Measurements from ENCODE around the gene LTA4H. TPM values are rescaled to one million over a fixed set of nuclear protein-coding genes. Genes with fewer than 3 reads are reported as not detected.
"Not testable (repeated sequence)": the region's sequence is repeated elsewhere in the genome, so short reads cannot be mapped to it uniquely, and the experiment has no call there.

Gene LTA4H
- total RNA-seq, 2 experiments from 2014 or later, result 112 TPM

DNA sequence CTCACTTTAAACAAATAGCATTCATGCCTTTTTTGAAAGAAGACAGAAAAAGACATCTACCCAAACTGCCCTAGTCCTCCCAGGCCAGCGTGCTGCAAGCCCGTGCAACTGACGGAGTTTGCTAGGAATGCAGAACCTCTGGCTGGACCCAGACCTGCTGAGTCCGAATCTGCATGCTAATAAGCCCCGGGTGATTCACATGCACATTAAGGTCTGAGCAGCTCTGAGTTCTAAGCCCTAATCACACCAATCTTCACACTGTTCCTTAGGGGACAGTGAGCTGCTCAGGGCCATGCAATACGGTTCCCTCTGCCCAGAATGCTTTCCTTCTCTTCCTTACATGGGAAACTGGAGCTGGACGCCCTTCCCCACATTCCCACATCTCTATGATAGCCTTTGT, 64.5 kb downstream of the LTA4H start:
- ChIA-PET CTCF (no interaction called here), POLR2A (no interaction called here)
- H3K27me3 Mint-ChIP-seq, result no peaks in the 10 kb centered on the region
- TF ChIP-seq, protein P1, sequence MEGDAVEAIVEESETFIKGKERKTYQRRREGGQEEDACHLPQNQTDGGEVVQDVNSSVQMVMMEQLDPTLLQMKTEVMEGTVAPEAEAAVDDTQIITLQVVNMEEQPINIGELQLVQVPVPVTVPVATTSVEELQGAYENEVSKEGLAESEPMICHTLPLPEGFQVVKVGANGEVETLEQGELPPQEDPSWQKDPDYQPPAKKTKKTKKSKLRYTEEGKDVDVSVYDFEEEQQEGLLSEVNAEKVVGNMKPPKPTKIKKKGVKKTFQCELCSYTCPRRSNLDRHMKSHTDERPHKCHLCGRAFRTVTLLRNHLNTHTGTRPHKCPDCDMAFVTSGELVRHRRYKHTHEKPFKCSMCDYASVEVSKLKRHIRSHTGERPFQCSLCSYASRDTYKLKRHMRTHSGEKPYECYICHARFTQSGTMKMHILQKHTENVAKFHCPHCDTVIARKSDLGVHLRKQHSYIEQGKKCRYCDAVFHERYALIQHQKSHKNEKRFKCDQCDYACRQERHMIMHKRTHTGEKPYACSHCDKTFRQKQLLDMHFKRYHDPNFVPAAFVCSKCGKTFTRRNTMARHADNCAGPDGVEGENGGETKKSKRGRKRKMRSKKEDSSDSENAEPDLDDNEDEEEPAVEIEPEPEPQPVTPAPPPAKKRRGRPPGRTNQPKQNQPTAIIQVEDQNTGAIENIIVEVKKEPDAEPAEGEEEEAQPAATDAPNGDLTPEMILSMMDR (IDR thresholded peaks at IDR 0.05), result no peak
- H3K27ac Mint-ChIP-seq, result no peak overlapping the region
- ATAC-seq, result no peak
- DNase-seq, result no peak
- intact Hi-C loops (cut with micrococcal nuclease), result no loop called here
- no peaks in the 10 kb centered on the region for H3K36me3 Mint-ChIP-seq (ENCODE audit: low read depth)
- H3K4me3 Mint-ChIP-seq, result no peak overlapping the region
- H3K4me1 Mint-ChIP-seq (ENCODE audit: low read depth), result no peaks in the 10 kb centered on the region
- H3K9me3 Mint-ChIP-seq, result no peaks in the 10 kb centered on the region

DNA sequence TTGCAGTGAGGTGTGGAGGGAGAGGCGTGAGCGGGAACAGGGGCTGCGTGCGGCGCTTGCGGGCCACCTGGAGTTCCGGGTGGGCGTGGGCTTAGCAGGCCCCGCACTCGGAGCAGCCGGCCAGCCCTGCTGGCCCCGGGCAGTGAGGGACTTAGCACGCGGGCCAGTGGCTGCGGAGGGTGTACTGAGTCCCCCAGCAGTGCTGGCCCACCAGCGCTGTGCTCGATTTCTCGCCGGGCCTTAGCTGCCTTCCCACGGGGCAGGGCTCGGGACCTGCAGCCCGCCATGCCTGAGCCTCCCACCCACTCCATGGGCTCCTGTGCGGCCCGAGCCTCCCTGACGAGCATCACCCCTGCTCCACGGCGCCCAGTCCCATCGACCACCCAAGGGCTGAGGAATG, 66.3 kb downstream of the LTA4H start:
- ATAC-seq; H3K27me3 Mint-ChIP-seq; H3K4me3 Mint-ChIP-seq; H3K27ac Mint-ChIP-seq; POLR2A ChIA-PET; CTCF ChIA-PET; H3K36me3 Mint-ChIP-seq (ENCODE audit: low read depth); H3K4me1 Mint-ChIP-seq (ENCODE audit: low read depth); DNase-seq; H3K9me3 Mint-ChIP-seq; intact Hi-C loops (cut with micrococcal nuclease): not testable (repeated sequence)

DNA sequence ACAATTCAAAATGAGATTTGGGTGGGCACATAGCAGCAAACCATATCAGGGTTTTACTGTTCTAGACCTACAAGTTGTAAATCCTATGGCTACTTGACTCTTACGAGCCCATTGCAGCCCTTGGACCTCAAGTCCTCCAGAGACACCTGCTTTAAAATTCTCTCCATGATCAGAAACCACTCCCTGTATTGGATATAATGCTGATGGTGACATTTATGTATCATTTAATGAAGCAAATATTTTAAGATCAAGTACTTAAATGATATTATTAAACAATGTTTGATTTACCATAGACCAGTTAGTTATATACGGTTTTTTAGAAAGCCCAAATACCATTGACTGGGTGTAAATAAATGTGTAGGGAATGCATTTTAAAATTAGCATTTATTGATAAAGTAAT, 68.1 kb downstream of the LTA4H start:
- CTCF ChIA-PET, result no interaction called here
- Mint-ChIP-seq H3K27ac (no peak overlapping the region), H3K4me1 (ENCODE audit: low read depth) (no peaks in the 10 kb centered on the region), H3K36me3 (ENCODE audit: low read depth) (no peaks in the 10 kb centered on the region), H3K4me3 (no peak overlapping the region), H3K27me3 (no peaks in the 10 kb centered on the region), H3K9me3 (no peaks in the 10 kb centered on the region)
- TF ChIP-seq, protein P1 (IDR thresholded peaks at IDR 0.05), result no peak
- ATAC-seq (no peak), DNase-seq (no peak)
- POLR2A ChIA-PET, result no interaction called here
- intact Hi-C loops (cut with micrococcal nuclease), result no loop called here

DNA sequence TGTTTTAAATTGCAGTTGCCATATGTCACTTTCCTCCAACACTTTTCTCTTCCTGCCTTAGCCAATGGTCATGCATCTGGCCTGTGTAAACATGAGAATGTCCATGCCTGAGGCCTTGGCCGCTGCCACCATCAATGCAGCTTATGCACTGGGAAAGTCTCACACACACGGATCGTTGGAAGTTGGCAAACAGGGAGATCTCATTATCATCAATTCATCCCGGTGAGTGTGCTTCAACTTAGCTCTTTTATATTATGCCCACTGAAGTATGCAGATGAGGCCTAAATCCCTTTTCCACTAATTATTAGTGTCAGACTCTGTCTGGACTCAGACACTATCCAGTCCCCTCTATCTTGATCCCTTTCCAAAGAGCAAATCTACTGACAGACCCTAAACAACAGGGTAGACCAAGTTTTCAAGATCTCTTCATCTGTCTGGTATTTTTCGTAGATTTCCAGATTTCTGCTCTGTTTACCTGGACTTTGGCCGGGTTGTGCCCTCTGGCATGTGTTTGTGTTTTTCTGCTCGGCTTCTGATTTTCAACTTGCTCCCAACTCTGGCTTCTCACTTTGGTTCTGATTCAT, 69.0 kb downstream of the LTA4H start:
- no peak for ATAC-seq
- TF ChIP-seq, protein P1 (IDR thresholded peaks at IDR 0.05), result no peak
- Mint-ChIP-seq H3K36me3 (ENCODE audit: low read depth) (no peaks in the 10 kb centered on the region), H3K9me3 (no peaks in the 10 kb centered on the region), H3K4me1 (ENCODE audit: low read depth) (no peaks in the 10 kb centered on the region), H3K4me3 (no peak overlapping the region), H3K27ac (no peak overlapping the region), H3K27me3 (no peaks in the 10 kb centered on the region)
- intact Hi-C loops (cut with micrococcal nuclease), result no loop called here
- ChIA-PET CTCF (interaction anchor here (0.8 to 1.4 kb wide), 2 partner anchors 24 to 32 kb away, joined by 3 to 5 read pairs; partner anchors contain the start of gene CCDC38), POLR2A (no interaction called here)
- DNase-seq, result no peak

DNA sequence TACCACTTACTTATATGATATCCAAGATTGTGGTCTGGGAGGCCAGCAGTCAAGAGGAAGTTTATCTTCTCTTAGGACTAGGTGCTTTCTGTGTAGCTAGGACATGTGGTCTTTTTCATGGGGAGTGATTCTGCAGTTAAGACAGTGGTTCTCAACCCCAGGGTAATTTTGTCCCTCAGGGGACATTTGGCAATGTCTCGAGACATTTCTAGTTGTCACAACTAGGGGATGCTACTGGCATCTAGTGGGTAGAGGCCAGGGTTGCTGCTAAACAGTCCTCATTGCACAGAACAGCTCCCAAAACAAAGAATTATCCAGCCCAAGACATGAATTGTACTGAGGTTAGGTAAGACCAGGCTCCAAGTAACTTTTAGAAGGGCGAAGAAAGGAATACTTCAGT, 72.3 kb downstream of the LTA4H start:
- ChIA-PET POLR2A (no interaction called here), CTCF (interaction anchor here (1.5 kb wide), 1 partner anchor 36 kb away, joined by 4 read pairs; no protein-coding TSS in a partner anchor)
- intact Hi-C loops (cut with micrococcal nuclease), result no loop called here
- no peak overlapping the region for H3K27ac Mint-ChIP-seq
- no peaks in the 10 kb centered on the region for H3K9me3 Mint-ChIP-seq
- H3K4me3 Mint-ChIP-seq, result no peak overlapping the region
- no peaks in the 10 kb centered on the region for H3K27me3 Mint-ChIP-seq
- no peak for DNase-seq
- ATAC-seq, result no peak
- TF ChIP-seq, protein P1 (IDR thresholded peaks at IDR 0.05), result no peak
- H3K36me3 Mint-ChIP-seq (ENCODE audit: low read depth), result no peaks in the 10 kb centered on the region
- no peaks in the 10 kb centered on the region for H3K4me1 Mint-ChIP-seq (ENCODE audit: low read depth)

Measured in activated CD8-positive, alpha-beta T cell treated with anti-CD3 and anti-CD28 coated beads for 36 hours (primary cell).